Osteocyte (in vitro differentiated cells): ENCODE data around the gene AIF1. TPM values are rescaled to one million over a fixed set of nuclear protein-coding genes. Genes with fewer than 3 reads are reported as not detected.

ENCODE experiments used
- DNase-seq: peaks from one replicate; pipeline ENCODE4 v3.0.0; 2021; ENCODE audit warnings: mixed read lengths; ENCODE audit not compliant: unreplicated experiment; ENCODE audit errors: extremely low spot score
- H3K27ac Mint-ChIP-seq: one replicate; pipeline ENCODE4 v1.8.0; 2021; ENCODE audit warnings: mild to moderate bottlenecking, mixed read lengths; ENCODE audit not compliant: unreplicated experiment
- H3K27me3 Mint-ChIP-seq: one replicate; pipeline ENCODE4 v1.8.0; 2021; ENCODE audit warnings: mixed read lengths; ENCODE audit not compliant: unreplicated experiment
- H3K36me3 Mint-ChIP-seq: one replicate; pipeline ENCODE4 v1.8.0; 2021; ENCODE audit warnings: mixed read lengths; ENCODE audit not compliant: unreplicated experiment
- H3K4me1 Mint-ChIP-seq: one replicate; pipeline ENCODE4 v1.8.0; 2021; ENCODE audit warnings: mixed read lengths; ENCODE audit not compliant: unreplicated experiment
- H3K4me3 Mint-ChIP-seq: one replicate; pipeline ENCODE4 v1.8.0; 2021; ENCODE audit warnings: mild to moderate bottlenecking, moderate library complexity, mixed read lengths; ENCODE audit not compliant: unreplicated experiment
- H3K9me3 Mint-ChIP-seq: one replicate; pipeline ENCODE4 v1.8.0; 2021; ENCODE audit warnings: mixed read lengths; ENCODE audit not compliant: unreplicated experiment
- total RNA-seq: library from RNA; stranded (reverse); gene quantifications from 2 replicates; pipeline ENCODE4 v1.2.1, GENCODE V29; 2021
- TF ChIP-seq, protein P1 (sequence below): fragments of 200-600 bp; sonication (generic); IDR thresholded peaks from 2 replicates; pipeline ENCODE4 v1.5.0; 2021; ENCODE audit warnings: antibody characterized with exemption, mild to moderate bottlenecking, moderate library complexity

AIF1 gene
- total RNA-seq, 1 donor from 2014 or later = not detected

DNA sequence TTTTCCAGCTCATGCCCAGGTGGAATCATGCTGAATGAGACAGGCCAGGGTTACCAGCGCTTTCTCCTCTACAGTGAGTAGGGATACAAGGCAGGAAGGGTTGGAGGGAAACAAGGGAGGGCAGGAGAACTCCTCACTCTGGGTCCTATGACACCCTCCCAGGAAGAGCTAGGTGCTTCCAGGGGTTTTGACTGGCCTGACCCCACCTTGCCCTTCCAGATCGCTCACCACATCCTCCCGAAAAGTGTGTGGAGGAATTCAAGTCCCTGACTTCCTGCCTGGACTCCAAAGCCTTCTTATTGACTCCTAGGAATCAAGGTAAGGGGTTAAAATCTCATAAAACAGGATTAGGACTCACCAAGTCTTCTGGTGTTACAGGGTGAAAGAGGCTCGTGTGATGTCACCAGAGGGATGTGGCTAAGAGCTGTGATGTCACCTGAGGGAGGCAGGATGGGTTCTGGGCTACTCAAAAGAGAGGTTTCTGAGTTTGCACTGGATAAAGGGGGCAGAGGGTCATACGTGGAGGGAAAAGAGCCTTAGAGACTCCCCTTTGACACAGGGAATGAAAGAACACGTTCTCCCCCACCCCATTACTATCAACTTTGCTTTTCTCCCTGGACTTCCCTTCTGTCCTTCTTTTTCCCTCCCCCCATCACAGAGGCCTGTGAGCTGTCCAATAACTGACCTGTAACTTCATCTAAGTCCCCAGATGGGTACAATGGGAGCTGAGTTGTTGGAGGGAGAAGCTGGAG, 42.5 kb downstream of the AIF1 start:
- Mint-ChIP-seq H3K4me3 (peak overlapping the region; percentile 26), H3K27ac (no peak overlapping the region), H3K4me1 (peaks cover 45% of the 10 kb centered on the region)

DNA sequence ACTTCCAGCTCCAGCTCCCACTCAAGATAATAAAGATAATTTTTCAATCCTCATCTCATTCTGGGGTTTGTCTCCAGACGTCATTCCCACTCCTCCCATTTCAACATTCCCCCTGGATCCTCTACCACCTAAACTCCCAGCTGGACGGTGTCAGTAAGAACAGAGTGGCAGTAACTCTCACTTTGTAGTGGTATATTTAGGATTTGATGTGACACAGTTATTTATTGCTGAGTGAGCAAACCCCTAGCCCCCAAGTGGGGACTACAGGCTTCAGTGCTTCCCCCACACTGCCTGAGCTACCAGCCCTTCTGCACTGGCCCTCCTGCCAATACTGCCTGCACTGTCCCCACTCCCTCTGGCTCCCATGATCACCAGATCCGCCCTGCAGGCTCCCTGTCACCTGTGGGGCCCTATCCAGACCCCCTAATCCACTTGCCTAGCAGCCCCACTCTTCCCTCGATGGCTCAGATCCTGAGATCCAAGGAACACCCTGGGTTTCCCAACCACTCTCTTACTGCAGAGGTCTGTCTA, 43.2 kb downstream of the AIF1 start:
- Mint-ChIP-seq H3K9me3 (no peaks in the 10 kb centered on the region), H3K36me3 (peaks cover 9% of the 10 kb centered on the region), H3K27ac (no peak overlapping the region), H3K4me1 (peaks cover 44% of the 10 kb centered on the region), H3K27me3 (no peaks in the 10 kb centered on the region), H3K4me3 (no peak overlapping the region)
- no peak for DNase-seq
- TF ChIP-seq, protein P1, sequence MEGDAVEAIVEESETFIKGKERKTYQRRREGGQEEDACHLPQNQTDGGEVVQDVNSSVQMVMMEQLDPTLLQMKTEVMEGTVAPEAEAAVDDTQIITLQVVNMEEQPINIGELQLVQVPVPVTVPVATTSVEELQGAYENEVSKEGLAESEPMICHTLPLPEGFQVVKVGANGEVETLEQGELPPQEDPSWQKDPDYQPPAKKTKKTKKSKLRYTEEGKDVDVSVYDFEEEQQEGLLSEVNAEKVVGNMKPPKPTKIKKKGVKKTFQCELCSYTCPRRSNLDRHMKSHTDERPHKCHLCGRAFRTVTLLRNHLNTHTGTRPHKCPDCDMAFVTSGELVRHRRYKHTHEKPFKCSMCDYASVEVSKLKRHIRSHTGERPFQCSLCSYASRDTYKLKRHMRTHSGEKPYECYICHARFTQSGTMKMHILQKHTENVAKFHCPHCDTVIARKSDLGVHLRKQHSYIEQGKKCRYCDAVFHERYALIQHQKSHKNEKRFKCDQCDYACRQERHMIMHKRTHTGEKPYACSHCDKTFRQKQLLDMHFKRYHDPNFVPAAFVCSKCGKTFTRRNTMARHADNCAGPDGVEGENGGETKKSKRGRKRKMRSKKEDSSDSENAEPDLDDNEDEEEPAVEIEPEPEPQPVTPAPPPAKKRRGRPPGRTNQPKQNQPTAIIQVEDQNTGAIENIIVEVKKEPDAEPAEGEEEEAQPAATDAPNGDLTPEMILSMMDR = no peak

More for the DNA sequence above, 42.5 kb downstream of the AIF1 start:
- peaks cover 7% of the 10 kb centered on the region for H3K36me3 Mint-ChIP-seq
- no peaks in the 10 kb centered on the region for H3K9me3 Mint-ChIP-seq
- no peaks in the 10 kb centered on the region for H3K27me3 Mint-ChIP-seq
- TF ChIP-seq, protein P1 = no peak
- DNase-seq = no peak

DNA sequence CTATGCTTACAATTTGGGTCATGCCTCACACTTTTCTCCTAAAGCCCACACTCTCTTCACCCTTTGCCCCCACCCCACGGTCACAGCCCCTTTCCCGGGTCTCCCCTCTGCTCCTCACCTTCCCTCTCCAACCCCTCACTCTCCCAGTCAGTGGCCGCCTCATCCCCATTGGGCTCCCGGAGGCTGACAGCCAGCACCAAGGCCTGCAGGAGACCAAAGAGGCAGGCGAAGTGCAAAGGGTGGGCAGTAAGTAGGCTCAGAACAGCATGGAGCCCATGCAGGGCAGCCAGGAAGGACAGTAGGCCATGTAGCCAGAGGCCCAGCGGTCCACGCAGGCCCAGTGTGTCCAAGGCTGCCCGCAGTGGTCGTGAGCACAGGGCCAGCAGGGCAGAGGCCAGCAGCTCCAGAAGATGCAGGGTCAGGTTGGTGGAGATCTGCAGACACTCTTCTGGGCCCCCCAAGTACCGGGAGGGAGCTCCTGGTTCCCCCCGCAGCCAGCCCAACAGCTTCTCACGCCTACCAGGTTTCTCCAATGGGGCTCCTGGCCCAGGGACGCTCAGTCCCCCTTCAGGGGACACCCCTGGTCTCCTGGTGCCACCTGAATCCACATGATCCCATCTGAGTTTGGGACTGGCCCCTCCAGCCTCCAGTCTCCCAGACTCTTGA, 44.1 kb downstream of the AIF1 start:
- peaks cover 48% of the 10 kb centered on the region for H3K4me1 Mint-ChIP-seq
- H3K27ac Mint-ChIP-seq = peak overlapping the region; percentile 84
- H3K27me3 Mint-ChIP-seq = no peaks in the 10 kb centered on the region
- H3K9me3 Mint-ChIP-seq = no peaks in the 10 kb centered on the region
- peak overlapping the region; percentile 82 for H3K4me3 Mint-ChIP-seq
- no peak for DNase-seq
- TF ChIP-seq, protein P1 = no peak
- H3K36me3 Mint-ChIP-seq = peaks cover 13% of the 10 kb centered on the region

DNA sequence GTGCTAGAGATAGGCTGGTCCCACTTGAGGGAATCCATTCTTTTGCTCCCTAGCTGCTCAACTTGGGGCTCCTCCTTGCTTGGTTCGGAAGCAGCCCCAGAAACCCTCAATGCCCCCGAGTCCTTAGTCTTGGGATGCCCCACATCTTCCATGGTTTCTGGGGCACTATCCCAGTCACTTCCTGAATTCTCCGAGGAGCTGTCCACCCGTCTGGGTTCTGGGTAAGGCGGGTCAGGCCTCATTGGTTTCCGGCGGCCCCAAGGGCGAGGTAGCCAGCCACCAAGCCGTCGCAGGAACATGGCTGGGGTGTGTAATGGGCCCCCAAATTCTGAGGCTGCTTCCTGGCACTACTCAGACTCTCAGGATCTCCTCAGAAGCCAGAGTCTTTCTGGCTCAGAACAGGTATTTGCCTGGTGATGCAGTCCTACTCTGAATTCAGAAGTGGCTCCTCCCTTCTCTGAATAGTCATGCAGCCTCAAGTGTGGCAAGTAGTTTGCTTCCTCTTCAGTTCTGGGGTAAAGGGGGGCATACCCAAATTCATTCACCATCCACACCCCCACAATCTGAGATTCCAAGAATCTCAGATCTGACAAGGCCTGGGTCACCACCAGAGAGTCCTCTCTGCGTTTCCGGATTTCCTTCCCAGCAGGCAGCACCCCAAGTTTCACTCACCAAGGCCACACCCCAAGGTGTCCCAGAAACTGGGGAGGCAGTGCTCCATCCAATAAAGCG, 44.8 kb downstream of the AIF1 start:
- Mint-ChIP-seq H3K36me3 (peaks cover 15% of the 10 kb centered on the region), H3K4me3 (peak overlapping the region; percentile 82), H3K27me3 (no peaks in the 10 kb centered on the region), H3K27ac (peak overlapping the region; percentile 84), H3K4me1 (peaks cover 54% of the 10 kb centered on the region), H3K9me3 (no peaks in the 10 kb centered on the region)
- TF ChIP-seq, protein P1 = no peak
- DNase-seq = no peak
